Upper lobe of right lung (tissue), 1 donor: ENCODE results near the gene SCAPER. TPM values are rescaled to one million over a fixed set of nuclear protein-coding genes. Genes with fewer than 3 reads are reported as not detected.

ENCODE experiments used
- ATAC-seq: fragments of 200-7000 bp; cut with Tn5 transposase; one replicate; pipeline ENCODE4 v1.9.1; 2020; ENCODE audit warnings: mild to moderate bottlenecking, moderate library complexity
- DNase-seq: peaks from one replicate; pipeline ENCODE4 v3.0.0-alpha.2; 2020
- H3K27ac ChIP-seq: fragments of 200-600 bp; one replicate; pipeline ENCODE4 v1.8.0; 2022
- H3K27me3 ChIP-seq: fragments of 200-600 bp; one replicate; pipeline ENCODE4 v1.8.0; 2022; ENCODE audit warnings: mild to moderate bottlenecking
- H3K36me3 ChIP-seq: fragments of 200-600 bp; one replicate; pipeline ENCODE4 v1.8.0; 2022
- H3K4me1 ChIP-seq: fragments of 200-600 bp; one replicate; pipeline ENCODE4 v1.8.0; 2022
- H3K4me3 ChIP-seq: fragments of 200-600 bp; one replicate; pipeline ENCODE4 v1.8.0; 2022; ENCODE audit warnings: mild to moderate bottlenecking
- H3K9me3 ChIP-seq: fragments of 200-600 bp; one replicate; pipeline ENCODE4 v1.8.0; 2022
- CTCF ChIP-seq: fragments of 200-600 bp; IDR thresholded peaks from one replicate; pipeline ENCODE4 v1.8.0; 2022; ENCODE audit warnings: antibody characterized with exemption
- intact Hi-C: fragments of 100-400 bp; cut with DNase I; formaldehyde crosslinking; loops from one replicate; pipeline ENCODE4 v1.11.0; 2022
- total RNA-seq: library from RNA; stranded (reverse); fragmentation: NEBNext Ultra II Directional; extraction: Animal tissue kit (Norgen Biotek cat#: 25700); gene quantifications from one replicate; pipeline ENCODE4 v1.2.1, GENCODE V29; 2021
- donor health status: DM: no; HTN: yes; CAD: no; lungs with severe emphysema.

SCAPER gene
- total RNA-seq, 1 donor from 2014 or later = 44.3 TPM

GRCh38 chr15:76764004-76764403 lies 141.1 kb downstream of the SCAPER start:
- no peak for DNase-seq
- Histone ChIP-seq H3K27me3 (no peaks in the 10 kb centered on the region), H3K4me1 (no peaks in the 10 kb centered on the region), H3K36me3 (peaks cover 21% of the 10 kb centered on the region), H3K27ac (no peak overlapping the region), H3K4me3 (no peak overlapping the region), H3K9me3 (no peaks in the 10 kb centered on the region)
- no peak for TF ChIP-seq CTCF
- ATAC-seq = no peak
- intact Hi-C loops = no loop called here

- TF ChIP-seq CTCF = no peak
Observed at GRCh38 chr15:76763554-76763953, 141.6 kb downstream of the SCAPER start.

GRCh38 chr15:76756381-76756780 lies 148.8 kb downstream of the SCAPER start:
- TF ChIP-seq CTCF = no peak
- intact Hi-C loops = no loop called here
- Histone ChIP-seq H3K36me3 (peaks cover 9% of the 10 kb centered on the region), H3K4me1 (no peaks in the 10 kb centered on the region), H3K4me3 (no peak overlapping the region), H3K27me3 (no peaks in the 10 kb centered on the region), H3K9me3 (no peaks in the 10 kb centered on the region), H3K27ac (no peak overlapping the region)
- DNase-seq = no peak
- ATAC-seq = no peak

More at GRCh38 chr15:76763554-76763953, 141.6 kb downstream of the SCAPER start:
- no peak overlapping the region for H3K27ac ChIP-seq
- ATAC-seq (no peak), DNase-seq (no peak)
- H3K4me1 ChIP-seq = no peaks in the 10 kb centered on the region
- no peaks in the 10 kb centered on the region for H3K27me3 ChIP-seq
- intact Hi-C loops = no loop called here
- no peak overlapping the region for H3K4me3 ChIP-seq
- H3K36me3 ChIP-seq = peaks cover 23% of the 10 kb centered on the region
- H3K9me3 ChIP-seq = no peaks in the 10 kb centered on the region

- Histone ChIP-seq H3K9me3 (no peaks in the 10 kb centered on the region), H3K4me1 (no peaks in the 10 kb centered on the region), H3K27me3 (no peaks in the 10 kb centered on the region), H3K4me3 (no peak overlapping the region), H3K36me3 (no peaks in the 10 kb centered on the region), H3K27ac (no peak overlapping the region)
- intact Hi-C loops = no loop called here
- DNase-seq (no peak), ATAC-seq (no peak)
- TF ChIP-seq CTCF = no peak
Observed at GRCh38 chr15:76753771-76754170, 151.4 kb downstream of the SCAPER start.

GRCh38 chr15:76753131-76753530 lies 152.0 kb downstream of the SCAPER start:
- Histone ChIP-seq H3K4me3 (no peak overlapping the region), H3K36me3 (no peaks in the 10 kb centered on the region), H3K27ac (no peak overlapping the region), H3K4me1 (no peaks in the 10 kb centered on the region), H3K9me3 (no peaks in the 10 kb centered on the region), H3K27me3 (no peaks in the 10 kb centered on the region)
- DNase-seq = no peak
- intact Hi-C loops = no loop called here
- no peak for ATAC-seq
- no peak for TF ChIP-seq CTCF

- no peak overlapping the region for H3K4me3 ChIP-seq
- no peak for ATAC-seq
- no peaks in the 10 kb centered on the region for H3K27me3 ChIP-seq
- no peaks in the 10 kb centered on the region for H3K4me1 ChIP-seq
- DNase-seq = no peak
- no peak overlapping the region for H3K27ac ChIP-seq
- no peaks in the 10 kb centered on the region for H3K9me3 ChIP-seq
- no peak for TF ChIP-seq CTCF
- intact Hi-C loops = no loop called here
- no peaks in the 10 kb centered on the region for H3K36me3 ChIP-seq
Observed at GRCh38 chr15:76752549-76752948, 152.6 kb downstream of the SCAPER start.
